IPS DF 4.7 (cell line): ENCODE measurements around the gene ABCB9.

Experiments used
- DNase-seq: peaks from one replicate; pipeline ENCODE4 v3.0.0-alpha.2; 2013; ENCODE audit warnings: low spot score; ENCODE audit errors: extremely low read depth

Gene ABCB9

GRCh38 chr12:122994781-122995502 lies 28.7 kb upstream of the ABCB9 start:
- DNase-seq, result no peak

GRCh38 chr12:122994140-122994675 lies 27.9 kb upstream of the ABCB9 start:
- DNase-seq, result no peak

- no peak for DNase-seq
Measured at GRCh38 chr12:122992386-122992785, 26.1 kb upstream of the ABCB9 start.

- DNase-seq, result no peak
Measured at GRCh38 chr12:122991623-122992275, 25.5 kb upstream of the ABCB9 start.

- DNase-seq, result no peak
Measured at GRCh38 chr12:122990961-122991622, 24.8 kb upstream of the ABCB9 start.

- DNase-seq, result no peak
Measured at GRCh38 chr12:122990561-122990960, 24.3 kb upstream of the ABCB9 start.

GRCh38 chr12:122989874-122990419 lies 23.7 kb upstream of the ABCB9 start:
- no peak for DNase-seq

- DNase-seq, result no peak
Measured at GRCh38 chr12:122989225-122989839, 23.1 kb upstream of the ABCB9 start.

GRCh38 chr12:122988612-122989212 lies 22.4 kb upstream of the ABCB9 start:
- no peak for DNase-seq

GRCh38 chr12:122988036-122988435 lies 21.8 kb upstream of the ABCB9 start:
- no peak for DNase-seq

- DNase-seq, result no peak
Measured at GRCh38 chr12:122987086-122987951, 21.1 kb upstream of the ABCB9 start.

GRCh38 chr12:122986258-122986871 lies 20.1 kb upstream of the ABCB9 start:
- DNase-seq, result no peak

GRCh38 chr12:122985338-122986257 lies 19.3 kb upstream of the ABCB9 start:
- DNase-seq, result no peak

GRCh38 chr12:122984612-122985337 lies 18.5 kb upstream of the ABCB9 start:
- no peak for DNase-seq

GRCh38 chr12:122983789-122984515 lies 17.7 kb upstream of the ABCB9 start:
- DNase-seq, result no peak

GRCh38 chr12:122982963-122983788 lies 16.9 kb upstream of the ABCB9 start:
- DNase-seq, result no peak

GRCh38 chr12:122982477-122982815 lies 16.2 kb upstream of the ABCB9 start:
- no peak for DNase-seq
